ENCODE results near the gene DCTPP1. TPM values are rescaled to one million over a fixed set of nuclear protein-coding genes. Genes with fewer than 3 reads are reported as not detected.

DCTPP1 gene
- total and polyA plus RNA-seq, 9 of the 15 experiments (the other 6 are each of a cell fraction or from before 2014, with no cell fraction given), result 45.0 to 132 (median 80.6) TPM

DNA sequence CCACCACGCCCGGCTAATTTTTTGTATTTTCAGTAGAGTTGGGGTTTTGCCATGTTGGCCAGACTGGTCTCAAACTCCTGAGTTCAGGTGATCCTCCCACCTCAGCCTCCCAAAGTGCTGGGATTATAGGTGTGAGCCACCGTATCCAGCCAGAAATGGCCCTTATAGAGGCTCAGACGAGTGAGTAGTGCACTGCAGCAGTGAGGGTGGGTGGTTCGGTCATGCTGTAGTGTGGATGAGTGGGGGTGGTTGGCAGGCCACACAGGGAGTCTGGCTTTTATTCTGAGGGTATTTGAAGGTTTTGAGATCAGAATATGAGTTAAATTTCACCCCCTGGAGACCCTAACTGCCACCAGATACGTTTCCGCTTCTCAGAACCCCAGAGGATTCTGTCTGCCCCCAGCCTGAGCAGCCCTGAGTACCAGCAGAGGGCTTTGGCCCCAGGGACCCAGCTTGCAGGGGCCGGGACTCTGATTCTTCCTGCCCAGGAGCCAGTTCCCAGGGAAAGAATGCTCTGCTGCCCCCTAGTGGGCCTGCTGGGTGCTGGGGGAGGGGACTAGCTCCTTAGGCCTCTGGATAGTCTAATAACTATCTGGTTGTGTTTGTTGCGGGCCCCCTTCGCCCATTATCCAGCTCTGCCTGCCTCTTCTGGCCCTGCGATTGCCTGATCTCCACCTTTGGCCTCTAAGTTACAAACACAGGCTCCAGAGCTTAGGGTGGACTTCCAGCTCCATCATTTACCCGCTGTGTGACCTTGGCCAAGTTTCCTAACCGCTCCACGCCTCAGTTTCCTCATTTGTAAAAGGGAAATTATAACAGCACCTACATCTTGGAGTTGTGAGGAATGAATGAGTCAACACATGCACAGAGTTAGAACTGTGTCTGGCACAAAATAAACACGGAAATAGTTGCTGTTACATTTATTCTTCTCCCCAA is 20.4 kb downstream of the DCTPP1 start (continued):
- TF ChIP-seq CAMTA2 (CRISPR knock-in tag; conservative IDR thresholded peaks at IDR 0.05), result no peak
- TF ChIP-seq TGIF2 (CRISPR knock-in tag; IDR thresholded peaks at IDR 0.05), result no peak
- TF ChIP-seq FOXA1 (IDR thresholded peaks at IDR 0.05; ENCODE audit: borderline replicate concordance), result no peak
- TF ChIP-seq MCM7 (IDR thresholded peaks at IDR 0.05), result no peak
- TF ChIP-seq SRSF3 (IDR thresholded peaks at IDR 0.05; ENCODE audit: insufficient read depth, low read length), result no peak
- no peak for TF ChIP-seq SREBF1 (IDR thresholded peaks at IDR 0.05; ENCODE audit: borderline replicate concordance, low read depth, low read length)
- no peak for TF ChIP-seq SOX6 (IDR thresholded peaks at IDR 0.05)
- no peak for TF ChIP-seq ZFP30 (CRISPR knock-in tag; IDR thresholded peaks at IDR 0.05; ENCODE audit: borderline replicate concordance)
- no peak for TF ChIP-seq PHB2 (IDR thresholded peaks at IDR 0.05; ENCODE audit: low read depth)
- TF ChIP-seq, protein P1, sequence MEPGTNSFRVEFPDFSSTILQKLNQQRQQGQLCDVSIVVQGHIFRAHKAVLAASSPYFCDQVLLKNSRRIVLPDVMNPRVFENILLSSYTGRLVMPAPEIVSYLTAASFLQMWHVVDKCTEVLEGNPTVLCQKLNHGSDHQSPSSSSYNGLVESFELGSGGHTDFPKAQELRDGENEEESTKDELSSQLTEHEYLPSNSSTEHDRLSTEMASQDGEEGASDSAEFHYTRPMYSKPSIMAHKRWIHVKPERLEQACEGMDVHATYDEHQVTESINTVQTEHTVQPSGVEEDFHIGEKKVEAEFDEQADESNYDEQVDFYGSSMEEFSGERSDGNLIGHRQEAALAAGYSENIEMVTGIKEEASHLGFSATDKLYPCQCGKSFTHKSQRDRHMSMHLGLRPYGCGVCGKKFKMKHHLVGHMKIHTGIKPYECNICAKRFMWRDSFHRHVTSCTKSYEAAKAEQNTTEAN (CRISPR knock-in tag; IDR thresholded peaks at IDR 0.05), result 0 out of 2 replicates have a peak, but pooled peaks have one; percentile 56
- no peak for TF ChIP-seq ZNF586 (CRISPR knock-in tag; conservative IDR thresholded peaks at IDR 0.05)
- TF ChIP-seq ZBTB1 (CRISPR knock-in tag; IDR thresholded peaks at IDR 0.05; ENCODE audit: borderline replicate concordance, low read depth), result no peak
- no peak for TF ChIP-seq ZNF436 (CRISPR knock-in tag; IDR thresholded peaks at IDR 0.05)
- TF ChIP-seq ZNF143 (CRISPR knock-in tag; IDR thresholded peaks at IDR 0.05), result no peak
- no peak for TF ChIP-seq ZNF347 (CRISPR knock-in tag; IDR thresholded peaks at IDR 0.05; ENCODE audit: low read depth)
- TF ChIP-seq TBP (optimal IDR thresholded peaks at IDR 0.05; ENCODE audit: low read depth, low read length), result no peak
- TF ChIP-seq, protein P2, sequence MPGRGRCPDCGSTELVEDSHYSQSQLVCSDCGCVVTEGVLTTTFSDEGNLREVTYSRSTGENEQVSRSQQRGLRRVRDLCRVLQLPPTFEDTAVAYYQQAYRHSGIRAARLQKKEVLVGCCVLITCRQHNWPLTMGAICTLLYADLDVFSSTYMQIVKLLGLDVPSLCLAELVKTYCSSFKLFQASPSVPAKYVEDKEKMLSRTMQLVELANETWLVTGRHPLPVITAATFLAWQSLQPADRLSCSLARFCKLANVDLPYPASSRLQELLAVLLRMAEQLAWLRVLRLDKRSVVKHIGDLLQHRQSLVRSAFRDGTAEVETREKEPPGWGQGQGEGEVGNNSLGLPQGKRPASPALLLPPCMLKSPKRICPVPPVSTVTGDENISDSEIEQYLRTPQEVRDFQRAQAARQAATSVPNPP (IDR thresholded peaks at IDR 0.05; ENCODE audit: borderline replicate concordance, insufficient read depth, insufficient read length), result no peak
- TF ChIP-seq, protein P3, sequence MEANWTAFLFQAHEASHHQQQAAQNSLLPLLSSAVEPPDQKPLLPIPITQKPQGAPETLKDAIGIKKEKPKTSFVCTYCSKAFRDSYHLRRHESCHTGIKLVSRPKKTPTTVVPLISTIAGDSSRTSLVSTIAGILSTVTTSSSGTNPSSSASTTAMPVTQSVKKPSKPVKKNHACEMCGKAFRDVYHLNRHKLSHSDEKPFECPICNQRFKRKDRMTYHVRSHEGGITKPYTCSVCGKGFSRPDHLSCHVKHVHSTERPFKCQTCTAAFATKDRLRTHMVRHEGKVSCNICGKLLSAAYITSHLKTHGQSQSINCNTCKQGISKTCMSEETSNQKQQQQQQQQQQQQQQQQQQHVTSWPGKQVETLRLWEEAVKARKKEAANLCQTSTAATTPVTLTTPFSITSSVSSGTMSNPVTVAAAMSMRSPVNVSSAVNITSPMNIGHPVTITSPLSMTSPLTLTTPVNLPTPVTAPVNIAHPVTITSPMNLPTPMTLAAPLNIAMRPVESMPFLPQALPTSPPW (CRISPR knock-in tag; IDR thresholded peaks at IDR 0.05), result peak; percentile 43; the same call in 1 of the 2 replicates
- TF ChIP-seq ZSCAN32 (CRISPR knock-in tag; IDR thresholded peaks at IDR 0.05), result no peak
- TF ChIP-seq ZBTB17 (CRISPR knock-in tag; IDR thresholded peaks at IDR 0.05), result no peak
- TF ChIP-seq MAFK (IDR thresholded peaks at IDR 0.05; ENCODE audit: low read length), result 0 out of 2 replicates have a peak, but pooled peaks have one; percentile 9
- peak; percentile 57; the same call in 1 of the 2 replicates for TF ChIP-seq KLF16 (IDR thresholded peaks at IDR 0.05)
- TF ChIP-seq, protein P4, sequence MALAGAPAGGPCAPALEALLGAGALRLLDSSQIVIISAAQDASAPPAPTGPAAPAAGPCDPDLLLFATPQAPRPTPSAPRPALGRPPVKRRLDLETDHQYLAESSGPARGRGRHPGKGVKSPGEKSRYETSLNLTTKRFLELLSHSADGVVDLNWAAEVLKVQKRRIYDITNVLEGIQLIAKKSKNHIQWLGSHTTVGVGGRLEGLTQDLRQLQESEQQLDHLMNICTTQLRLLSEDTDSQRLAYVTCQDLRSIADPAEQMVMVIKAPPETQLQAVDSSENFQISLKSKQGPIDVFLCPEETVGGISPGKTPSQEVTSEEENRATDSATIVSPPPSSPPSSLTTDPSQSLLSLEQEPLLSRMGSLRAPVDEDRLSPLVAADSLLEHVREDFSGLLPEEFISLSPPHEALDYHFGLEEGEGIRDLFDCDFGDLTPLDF (CRISPR knock-in tag; IDR thresholded peaks at IDR 0.05), result peak; percentile 61; the same call in 1 of the 2 replicates
- no peak for TF ChIP-seq MTA3 (IDR thresholded peaks at IDR 0.05; ENCODE audit: borderline replicate concordance)
- no peak for TF ChIP-seq ZNF445 (CRISPR knock-in tag; IDR thresholded peaks at IDR 0.05; ENCODE audit: low read depth)

All from K562 (cell line).